NCI-H1092 (cell line): ENCODE measurements around the gene KLHL26.

Source experiments
- DNase-seq: peaks from one replicate; lab custom pipeline; 2025; lab: John Stamatoyannopoulos, UW

Gene KLHL26

DNA sequence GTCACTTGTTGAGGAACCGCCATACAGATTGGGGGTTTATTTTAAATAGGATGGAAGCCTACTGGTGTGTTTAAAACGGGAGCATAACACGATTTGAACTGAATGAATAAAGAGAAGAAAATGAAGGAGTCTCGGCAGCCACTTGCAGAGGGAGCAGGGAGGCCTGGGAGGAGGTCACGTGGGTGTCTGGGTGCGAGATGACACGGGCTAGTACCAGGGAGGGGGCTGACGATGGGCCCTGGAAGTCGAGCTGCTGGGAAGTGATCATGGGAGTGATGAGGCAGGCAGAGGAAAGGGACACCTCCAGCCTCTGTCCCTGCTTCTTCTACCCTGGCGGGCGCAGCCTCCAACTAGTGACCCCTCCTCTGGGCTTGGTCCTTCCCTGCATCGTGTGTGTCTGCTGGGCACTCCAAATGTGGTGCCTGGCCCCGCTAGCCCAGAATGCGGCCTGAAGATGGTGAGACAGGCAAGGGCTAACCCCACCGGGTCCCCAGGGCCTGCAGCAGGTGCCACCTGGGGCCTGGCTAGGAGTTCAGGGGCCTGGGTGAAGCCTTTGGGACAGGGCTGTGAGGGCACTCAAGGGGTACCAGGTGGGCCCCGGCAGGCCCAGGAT is 82.1 kb downstream of the KLHL26 start:
- no peak for DNase-seq

DNA sequence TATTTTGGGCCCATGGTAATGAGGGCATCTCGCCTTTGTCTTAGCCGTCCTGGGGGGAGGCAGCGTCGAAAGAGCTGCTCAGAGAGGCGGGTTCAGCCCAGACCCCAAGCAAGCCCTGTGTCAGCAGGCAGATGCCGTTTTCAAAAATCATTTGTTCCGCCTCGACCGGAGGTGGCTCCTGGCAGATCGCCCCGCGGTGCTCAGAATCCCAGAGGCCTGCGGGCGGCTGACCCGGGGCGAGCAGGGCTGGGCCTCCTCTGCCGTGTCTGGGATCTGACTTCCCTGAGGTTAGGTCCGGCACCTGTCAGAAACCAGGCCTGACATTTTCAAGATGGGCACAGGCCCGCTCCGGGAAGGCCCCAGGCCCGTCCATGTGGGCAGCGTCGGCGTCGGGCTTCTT is 82.7 kb downstream of the KLHL26 start:
- no peak for DNase-seq
